Caco-2 (cell line): ENCODE measurements around the gene ILF3. TPM values are rescaled to one million over a fixed set of nuclear protein-coding genes. Genes with fewer than 3 reads are reported as not detected.

Experiments
- BruUV-seq: library from RNA; stranded (reverse); fragments of 400-500 nt; replicated peaks from 2 replicates; lab custom pipeline; 2021; lab: Mats Ljungman, UMichigan
- CTCF ChIA-PET: fragments of 300-600 bp; sonication (Branson Sonifier 250); formaldehyde crosslinking; loops from one replicate; lab custom pipeline; 2022; ENCODE audit warnings: antibody characterized with exemption; lab: Charles Lee
- POLR2A ChIA-PET: fragments of 300-600 bp; sonication (Branson Sonifier 250); formaldehyde crosslinking; loops from one replicate; lab custom pipeline; 2022; ENCODE audit warnings: antibody characterized with exemption; lab: Charles Lee
- DNase-seq, 2 experiments: peaks; one replicate each; pipeline versions ENCODE4 v3.0.0 to v3.0.0-alpha.2; 2020 to 2022
- H3K27me3 ChIP-seq: replicated peaks from 2 replicates; pipeline ENCODE4 v1.6.0; 2011; ENCODE audit warnings: low read length; ENCODE audit not compliant: control insufficient read depth, insufficient read depth
- H3K36me3 ChIP-seq: 2 replicates; pipeline ENCODE4 v1.5.1; 2011; ENCODE audit warnings: low read length; ENCODE audit not compliant: control insufficient read depth, insufficient read depth
- H3K4me1 ChIP-seq: fragments of 250-450 bp; sonication (Bioruptor Pico); 2 replicates; pipeline ENCODE4 v1.5.1; 2020; ENCODE audit warnings: mild to moderate bottlenecking
- H3K4me3 ChIP-seq: 2 replicates; pipeline ENCODE4 v1.5.1; 2011; ENCODE audit warnings: low read depth, mild to moderate bottlenecking, control low read depth, low read length
- H3K9me3 ChIP-seq: fragments of 250-450 bp; sonication (Bioruptor Pico); 2 replicates; pipeline ENCODE4 v1.5.1; 2020; ENCODE audit warnings: mild to moderate bottlenecking, moderate library complexity
- H3K27ac Mint-ChIP-seq: one replicate; pipeline ENCODE4 v1.8.0; 2022; ENCODE audit warnings: mixed read lengths; ENCODE audit not compliant: unreplicated experiment
- H3K27me3 Mint-ChIP-seq: one replicate; pipeline ENCODE4 v1.8.0; 2022; ENCODE audit warnings: mixed read lengths; ENCODE audit not compliant: insufficient read depth, unreplicated experiment
- H3K36me3 Mint-ChIP-seq: one replicate; pipeline ENCODE4 v1.8.0; 2022; ENCODE audit warnings: mild to moderate bottlenecking, mixed read lengths; ENCODE audit not compliant: insufficient read depth, unreplicated experiment
- H3K4me1 Mint-ChIP-seq: one replicate; pipeline ENCODE4 v1.8.0; 2022; ENCODE audit warnings: low read depth, mixed read lengths; ENCODE audit not compliant: unreplicated experiment
- H3K4me3 Mint-ChIP-seq: one replicate; pipeline ENCODE4 v1.8.0; 2022; ENCODE audit warnings: mild to moderate bottlenecking, moderate library complexity, mixed read lengths; ENCODE audit not compliant: unreplicated experiment
- H3K9me3 Mint-ChIP-seq: one replicate; pipeline ENCODE4 v1.8.0; 2022; ENCODE audit warnings: mixed read lengths; ENCODE audit not compliant: unreplicated experiment
- CTCF ChIP-seq, 2 experiments: fragments of 200-600 bp in 1 of 2; IDR thresholded peaks; 1 replicate in 1 of 2; 2 replicates in 1 of 2; pipeline versions ENCODE4 v1.5.1 to v1.8.0; 2011 to 2022; ENCODE audit warnings: antibody characterized with exemption in 1 of 2, control low read depth in 1 of 2, inconsistent platforms in 1 of 2, low read depth in 1 of 2, low read length in 1 of 2, mild to moderate bottlenecking in 1 of 2, moderate library complexity in 1 of 2; ENCODE audit not compliant: insufficient read depth in 1 of 2, severe bottlenecking in 1 of 2, unreplicated experiment in 1 of 2
- intact Hi-C: fragments of 100-400 bp; cut with micrococcal nuclease; formaldehyde crosslinking; loops from one replicate; pipeline ENCODE4 v1.10.0; 2022; ENCODE audit not compliant: unreplicated experiment
- total RNA-seq: library from RNA; stranded (reverse); gene quantifications from 2 replicates; pipeline ENCODE4 v1.2.3, GENCODE V29; 2022

Gene ILF3
- total RNA-seq, 1 experiment from 2014 or later: 399 TPM

DNA sequence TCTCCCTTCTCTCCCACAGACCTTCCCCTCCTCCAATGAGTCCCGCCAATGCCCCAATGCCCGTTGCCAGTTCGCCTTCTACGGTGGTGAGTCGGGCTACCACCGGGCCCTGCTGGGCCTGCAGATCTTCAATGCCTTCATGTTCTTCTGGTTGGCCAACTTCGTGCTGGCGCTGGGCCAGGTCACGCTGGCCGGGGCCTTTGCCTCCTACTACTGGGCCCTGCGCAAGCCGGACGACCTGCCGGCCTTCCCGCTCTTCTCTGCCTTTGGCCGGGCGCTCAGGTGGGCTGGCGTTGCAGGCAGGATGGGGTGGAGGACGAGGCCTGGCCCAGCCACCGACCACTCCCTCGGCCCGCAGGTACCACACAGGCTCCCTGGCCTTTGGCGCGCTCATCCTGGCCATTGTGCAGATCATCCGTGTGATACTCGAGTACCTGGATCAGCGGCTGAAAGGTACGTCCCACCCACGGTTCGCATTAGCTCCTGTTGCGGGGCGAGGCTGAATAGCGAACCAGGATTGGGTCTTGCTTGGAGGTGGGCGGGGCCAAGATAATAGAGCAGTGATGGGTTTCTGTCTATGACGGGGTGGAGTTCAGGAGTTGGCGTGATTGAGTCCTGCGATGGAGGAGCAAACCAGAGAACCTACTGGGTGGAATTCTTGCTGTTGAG is 17.7 kb upstream of the ILF3 start:
- no peaks in the 10 kb centered on the region for H3K27me3 Mint-ChIP-seq
- peaks cover 75% of the 10 kb centered on the region for H3K36me3 Mint-ChIP-seq
- Histone ChIP-seq H3K4me1 (no peaks in the 10 kb centered on the region), H3K4me3 (no peak overlapping the region), H3K36me3 (no peaks in the 10 kb centered on the region; the same call in 1 of the 2 replicates), H3K9me3 (no peaks in the 10 kb centered on the region), H3K27me3 (no peaks in the 10 kb centered on the region)
- ChIA-PET CTCF (no interaction called here), POLR2A (no interaction called here)
- TF ChIP-seq CTCF (IDR thresholded peaks at IDR 0.05; ENCODE audit: insufficient read depth in 1 of 2, low read depth in 1 of 2, low read length in 1 of 2, severe bottlenecking in 1 of 2, unreplicated experiment in 1 of 2): no peak
- H3K27ac Mint-ChIP-seq: no peak overlapping the region
- no peaks in the 10 kb centered on the region for H3K4me1 Mint-ChIP-seq
- DNase-seq: no peak
- no TSS peak for BruUV-seq
- no peaks in the 10 kb centered on the region for H3K9me3 Mint-ChIP-seq
- H3K4me3 Mint-ChIP-seq: no peak overlapping the region
- intact Hi-C loops: no loop called here

GRCh38 chr19:10637894-10638293 is 16.3 kb upstream of the ILF3 start:
- H3K27ac Mint-ChIP-seq: no peak overlapping the region

DNA sequence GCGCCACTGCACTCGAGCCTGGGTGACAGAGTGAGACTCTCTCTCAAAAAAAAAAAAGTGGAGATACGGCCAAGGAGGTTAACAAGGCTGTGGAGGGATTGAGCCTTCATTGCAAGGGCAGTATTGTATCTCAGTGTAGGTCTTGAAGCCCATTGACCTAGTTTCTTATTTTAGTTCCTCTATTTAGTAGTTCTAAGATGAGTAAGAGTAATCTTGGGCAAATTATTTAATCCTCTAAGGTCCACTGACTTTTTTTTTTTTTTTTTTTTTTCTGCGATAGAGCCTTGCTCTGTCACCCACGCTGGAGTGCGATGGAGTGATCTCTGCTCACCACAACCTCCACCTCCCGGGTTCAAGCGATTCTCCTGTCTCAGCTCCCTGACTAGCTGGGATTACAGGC is 14.3 kb upstream of the ILF3 start:
- Histone ChIP-seq H3K9me3 (no peaks in the 10 kb centered on the region), H3K4me1 (peaks cover 6% of the 10 kb centered on the region), H3K27me3 (no peaks in the 10 kb centered on the region), H3K4me3 (no peak overlapping the region), H3K36me3 (no peaks in the 10 kb centered on the region; the same call in 1 of the 2 replicates)
- no peak overlapping the region for H3K4me3 Mint-ChIP-seq
- no peak for TF ChIP-seq CTCF (IDR thresholded peaks at IDR 0.05; ENCODE audit: insufficient read depth in 1 of 2, low read depth in 1 of 2, low read length in 1 of 2, severe bottlenecking in 1 of 2, unreplicated experiment in 1 of 2)
- ChIA-PET CTCF (no interaction called here), POLR2A (interaction anchor here (0.6 kb wide), 1 partner anchor 408 kb away, joined by 4 read pairs; the partner anchor contains the start of gene S1PR2)
- H3K36me3 Mint-ChIP-seq: peaks cover 89% of the 10 kb centered on the region
- intact Hi-C loops: no loop called here
- no peak overlapping the region for H3K27ac Mint-ChIP-seq
- no TSS peak for BruUV-seq
- H3K27me3 Mint-ChIP-seq: no peaks in the 10 kb centered on the region
- no peaks in the 10 kb centered on the region for H3K9me3 Mint-ChIP-seq
- peaks cover 10% of the 10 kb centered on the region for H3K4me1 Mint-ChIP-seq
- DNase-seq: no peak

More at GRCh38 chr19:10637894-10638293, 16.3 kb upstream of the ILF3 start:
- ChIA-PET POLR2A (interaction anchor here (0.6 kb wide), 1 partner anchor 46 kb away, joined by 8 read pairs; no protein-coding TSS in a partner anchor), CTCF (no interaction called here)
- Mint-ChIP-seq H3K27me3 (no peaks in the 10 kb centered on the region), H3K4me3 (no peak overlapping the region), H3K4me1 (peaks cover 7% of the 10 kb centered on the region), H3K36me3 (peaks cover 82% of the 10 kb centered on the region), H3K9me3 (no peaks in the 10 kb centered on the region)
- H3K36me3 ChIP-seq: no peaks in the 10 kb centered on the region; the same call in 1 of the 2 replicates
- no peaks in the 10 kb centered on the region for H3K27me3 ChIP-seq
- no peaks in the 10 kb centered on the region for H3K9me3 ChIP-seq
- no peaks in the 10 kb centered on the region for H3K4me1 ChIP-seq
- TF ChIP-seq CTCF (IDR thresholded peaks at IDR 0.05; ENCODE audit: insufficient read depth in 1 of 2, low read depth in 1 of 2, low read length in 1 of 2, severe bottlenecking in 1 of 2, unreplicated experiment in 1 of 2): no peak
- no peak overlapping the region for H3K4me3 ChIP-seq
- no peak for DNase-seq
- intact Hi-C loops: no loop called here
- BruUV-seq: no TSS peak
